ENCODE measurements around the gene SNAPC4. TPM values are rescaled to one million over a fixed set of nuclear protein-coding genes. Genes with fewer than 3 reads are reported as not detected.

SNAPC4 gene
- total and polyA plus RNA-seq, 2 donors (not counting 1 experiment from before 2014, with no cell fraction given): 1.8 to 3.8 TPM

- H3K9me3 ChIP-seq (ENCODE audit: control insufficient read depth, insufficient read depth, low read depth, low read length): no peaks in the 10 kb centered on the region
- H3K79me2 ChIP-seq (ENCODE audit: control insufficient read depth, insufficient read depth, low read length): no peaks in the 10 kb centered on the region
- H3K4me1 ChIP-seq (ENCODE audit: control insufficient read depth, extremely low read depth, insufficient read depth, low read length): peaks cover 21% of the 10 kb centered on the region
- H3K4me2 ChIP-seq (ENCODE audit: extremely low read depth, insufficient read depth, low read length): peak overlapping the region; percentile 33
- H3K9ac ChIP-seq (ENCODE audit: insufficient read depth, low read length): peak overlapping the region; percentile 55
- peak overlapping the region in 1 of 4 experiments; percentile 14 for H3K4me3 ChIP-seq (replicated peaks in 1 of 4; ENCODE audit: control extremely low read depth in 1 of 4, insufficient read depth in 1 of 4, low read depth in 3 of 4, low read length in 4 of 4)
- DNase-seq (ENCODE audit: low read depth in 2 of 2): no peak
- H3K36me3 ChIP-seq (ENCODE audit: control insufficient read depth, insufficient read depth, low read length): peaks cover 16% of the 10 kb centered on the region
- H3K27ac ChIP-seq (ENCODE audit: insufficient read depth, low read length): peak overlapping the region; percentile 80
- H4K20me1 ChIP-seq (ENCODE audit: control insufficient read depth, extremely low read depth, insufficient read depth, low read length): no peaks in the 10 kb centered on the region
- no peaks in the 10 kb centered on the region for H3K27me3 ChIP-seq (ENCODE audit: control insufficient read depth, insufficient read depth, low read length)
- TF ChIP-seq CTCF (conservative IDR thresholded peaks at IDR 0.05 in 1 of 2, IDR thresholded peaks at IDR 0.05 in 1 of 2; ENCODE audit: low read depth in 1 of 2, low read length in 2 of 2): peak in 1 of 2 donors; percentile 1
- TF ChIP-seq EZH2 (IDR thresholded peaks at IDR 0.05; ENCODE audit: low read length, missing control alignments): no peak
- H2AFZ ChIP-seq (ENCODE audit: low read length): no peak overlapping the region
Measured at GRCh38 chr9:136361754-136362449, 38.1 kb downstream of the SNAPC4 start.

GRCh38 chr9:136361047-136361753 is 38.8 kb downstream of the SNAPC4 start:
- H3K27me3 ChIP-seq (ENCODE audit: control insufficient read depth, insufficient read depth, low read length): no peaks in the 10 kb centered on the region
- TF ChIP-seq EZH2 (IDR thresholded peaks at IDR 0.05; ENCODE audit: low read length, missing control alignments) (no peak), CTCF (conservative IDR thresholded peaks at IDR 0.05 in 1 of 2, IDR thresholded peaks at IDR 0.05 in 1 of 2; ENCODE audit: low read depth in 1 of 2, low read length in 2 of 2) (no peak)
- no peaks in the 10 kb centered on the region for H3K79me2 ChIP-seq (ENCODE audit: control insufficient read depth, insufficient read depth, low read length)
- peak overlapping the region; percentile 80 for H3K27ac ChIP-seq (ENCODE audit: insufficient read depth, low read length)
- H3K4me3 ChIP-seq (replicated peaks in 1 of 4; ENCODE audit: control extremely low read depth in 1 of 4, insufficient read depth in 1 of 4, low read depth in 3 of 4, low read length in 4 of 4): peak overlapping the region in 1 of 4 experiments; percentile 14
- H2AFZ ChIP-seq (ENCODE audit: low read length): no peak overlapping the region
- H4K20me1 ChIP-seq (ENCODE audit: control insufficient read depth, extremely low read depth, insufficient read depth, low read length): no peaks in the 10 kb centered on the region
- H3K4me1 ChIP-seq (ENCODE audit: control insufficient read depth, extremely low read depth, insufficient read depth, low read length): peaks cover 21% of the 10 kb centered on the region
- no peaks in the 10 kb centered on the region for H3K9me3 ChIP-seq (ENCODE audit: control insufficient read depth, insufficient read depth, low read depth, low read length)
- peak overlapping the region; percentile 42 for H3K4me2 ChIP-seq (ENCODE audit: extremely low read depth, insufficient read depth, low read length)
- peaks cover 23% of the 10 kb centered on the region for H3K36me3 ChIP-seq (ENCODE audit: control insufficient read depth, insufficient read depth, low read length)
- H3K9ac ChIP-seq (ENCODE audit: insufficient read depth, low read length): peak overlapping the region; percentile 55
- peak; percentile 35 to 62 for DNase-seq (ENCODE audit: low read depth in 2 of 2)
